Fibroblast of lung (primary cell): Measurements from ENCODE around the gene BTG3. TPM values are rescaled to one million over a fixed set of nuclear protein-coding genes. Genes with fewer than 3 reads are reported as not detected.

Experiments
- DNase-seq, 2 donors: peaks; one replicate each; pipeline versions ENCODE4 v3.0.0 to v3.0.0-alpha.2; 2010; ENCODE audit warnings: low read depth in 2 of 2
- H2AFZ ChIP-seq: 2 replicates; pipeline ENCODE4 v1.5.1; 2012; ENCODE audit warnings: low read length, control low read depth, inconsistent platforms
- H3K27ac ChIP-seq: 2 replicates; pipeline ENCODE4 v1.5.1; 2011; ENCODE audit warnings: low read length, control low read depth; ENCODE audit not compliant: insufficient read depth
- H3K27me3 ChIP-seq: 2 replicates; pipeline ENCODE4 v1.5.1; 2011; ENCODE audit warnings: mild to moderate bottlenecking, low read length; ENCODE audit not compliant: control insufficient read depth, insufficient read depth
- H3K36me3 ChIP-seq: 2 replicates; pipeline ENCODE4 v1.5.1; 2011; ENCODE audit warnings: low read length; ENCODE audit not compliant: control insufficient read depth, insufficient read depth
- H3K4me1 ChIP-seq: 2 replicates; pipeline ENCODE4 v1.5.1; 2011; ENCODE audit warnings: low read length; ENCODE audit not compliant: control insufficient read depth, insufficient read depth; ENCODE audit errors: extremely low read depth
- H3K4me2 ChIP-seq: 2 replicates; pipeline ENCODE4 v1.5.1; 2011; ENCODE audit warnings: low read length, control low read depth; ENCODE audit not compliant: insufficient read depth; ENCODE audit errors: extremely low read depth
- H3K4me3 ChIP-seq, 4 experiments: fragments of 200-600 bp in 1 of 4; sonication (generic) in 1 of 4; replicated peaks in 1 of 4; 2 replicates each; pipeline ENCODE4 v1.5.1; 2011 to 2016; ENCODE audit warnings: low read length in 4 of 4, low read depth in 3 of 4, mild to moderate bottlenecking in 3 of 4, control low read depth in 2 of 4, inconsistent platforms in 1 of 4, mixed read lengths in 1 of 4; ENCODE audit not compliant: insufficient read depth in 1 of 4; ENCODE audit errors: control extremely low read depth in 1 of 4
- H3K79me2 ChIP-seq: 2 replicates; pipeline ENCODE4 v1.5.1; 2012; ENCODE audit warnings: mild to moderate bottlenecking, low read length, inconsistent platforms; ENCODE audit not compliant: control insufficient read depth, insufficient read depth
- H3K9ac ChIP-seq: 2 replicates; pipeline ENCODE4 v1.5.1; 2011; ENCODE audit warnings: mild to moderate bottlenecking, low read length, control low read depth; ENCODE audit not compliant: insufficient read depth
- H3K9me3 ChIP-seq: 2 replicates; pipeline ENCODE4 v1.5.1; 2012; ENCODE audit warnings: low read depth, low read length; ENCODE audit not compliant: control insufficient read depth, insufficient read depth
- H4K20me1 ChIP-seq: 2 replicates; pipeline ENCODE4 v1.5.1; 2011; ENCODE audit warnings: low read length; ENCODE audit not compliant: control insufficient read depth, insufficient read depth; ENCODE audit errors: extremely low read depth
- EZH2 ChIP-seq: IDR thresholded peaks from 2 replicates; pipeline ENCODE4 v1.5.1; 2012; ENCODE audit warnings: low read length, control low read depth, mild to moderate bottlenecking; ENCODE audit errors: missing control alignments
- polyA plus RNA-seq, 2 donors: library from polyadenylated mRNA; depleted of rRNA in 1 of 2; stranded (reverse) in 1 of 2; unstranded in 1 of 2; fragments of >200 nt; gene quantifications; 2 replicates each; pipeline ENCODE4 v1.2.1, GENCODE V29; 2011 to 2012; ENCODE audit warnings: missing spikeins in 1 of 2
- total RNA-seq: library from RNA; depleted of rRNA; stranded (reverse); fragments of >200 nt; gene quantifications from 2 replicates; pipeline ENCODE4 v1.2.1, GENCODE V29; 2014
- TF ChIP-seq, protein P1 (sequence below), 2 donors: IDR thresholded peaks in 1 of 2; conservative IDR thresholded peaks in 1 of 2; 1 replicate in 1 of 2; 2 replicates in 1 of 2; pipeline ENCODE4 v1.5.1; 2011 to 2012; ENCODE audit warnings: low read length in 2 of 2, control low read depth in 1 of 2, inconsistent platforms in 1 of 2, low read depth in 1 of 2, mild to moderate bottlenecking in 1 of 2

Gene BTG3
- total and polyA plus RNA-seq, 2 donors (not counting 1 experiment from before 2014, with no cell fraction given) = 32.5 to 51.2 TPM

GRCh38 chr21:17583898-17584297, 28.8 kb downstream of the BTG3 start:
- H3K4me2 ChIP-seq = no peak overlapping the region
- H3K4me1 ChIP-seq = no peaks in the 10 kb centered on the region
- DNase-seq = no peak
- no peak overlapping the region for H3K9ac ChIP-seq
- H3K36me3 ChIP-seq = no peaks in the 10 kb centered on the region
- H3K27me3 ChIP-seq = no peaks in the 10 kb centered on the region
- no peaks in the 10 kb centered on the region for H3K79me2 ChIP-seq
- no peak overlapping the region for H2AFZ ChIP-seq
- no peak overlapping the region for H3K4me3 ChIP-seq
- no peak overlapping the region for H3K27ac ChIP-seq
- TF ChIP-seq, protein P1, sequence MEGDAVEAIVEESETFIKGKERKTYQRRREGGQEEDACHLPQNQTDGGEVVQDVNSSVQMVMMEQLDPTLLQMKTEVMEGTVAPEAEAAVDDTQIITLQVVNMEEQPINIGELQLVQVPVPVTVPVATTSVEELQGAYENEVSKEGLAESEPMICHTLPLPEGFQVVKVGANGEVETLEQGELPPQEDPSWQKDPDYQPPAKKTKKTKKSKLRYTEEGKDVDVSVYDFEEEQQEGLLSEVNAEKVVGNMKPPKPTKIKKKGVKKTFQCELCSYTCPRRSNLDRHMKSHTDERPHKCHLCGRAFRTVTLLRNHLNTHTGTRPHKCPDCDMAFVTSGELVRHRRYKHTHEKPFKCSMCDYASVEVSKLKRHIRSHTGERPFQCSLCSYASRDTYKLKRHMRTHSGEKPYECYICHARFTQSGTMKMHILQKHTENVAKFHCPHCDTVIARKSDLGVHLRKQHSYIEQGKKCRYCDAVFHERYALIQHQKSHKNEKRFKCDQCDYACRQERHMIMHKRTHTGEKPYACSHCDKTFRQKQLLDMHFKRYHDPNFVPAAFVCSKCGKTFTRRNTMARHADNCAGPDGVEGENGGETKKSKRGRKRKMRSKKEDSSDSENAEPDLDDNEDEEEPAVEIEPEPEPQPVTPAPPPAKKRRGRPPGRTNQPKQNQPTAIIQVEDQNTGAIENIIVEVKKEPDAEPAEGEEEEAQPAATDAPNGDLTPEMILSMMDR (conservative IDR thresholded peaks at IDR 0.05 in 1 of 2, IDR thresholded peaks at IDR 0.05 in 1 of 2; ENCODE audit: low read depth in 1 of 2, low read length in 2 of 2) = no peak
- TF ChIP-seq EZH2 = no peak
- no peaks in the 10 kb centered on the region for H4K20me1 ChIP-seq
- no peaks in the 10 kb centered on the region for H3K9me3 ChIP-seq

DNA sequence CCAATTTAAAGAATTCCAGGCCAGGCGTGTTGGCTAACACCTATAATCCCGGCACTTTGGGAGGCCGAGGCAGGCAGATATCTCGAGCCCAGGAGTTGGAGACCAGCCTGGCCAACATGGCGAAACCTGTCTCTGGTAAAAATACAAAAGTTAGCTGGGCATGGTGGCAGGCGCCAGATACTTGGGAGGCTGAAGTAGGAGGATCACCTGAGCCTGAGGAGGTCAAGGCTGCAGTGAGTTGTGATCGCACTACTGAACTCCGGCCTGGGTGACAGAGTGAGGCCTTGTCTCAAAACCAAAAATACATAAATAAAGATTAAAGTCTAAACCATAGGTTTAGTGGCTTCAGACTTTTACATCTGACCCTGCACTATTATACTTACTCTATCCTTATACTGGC, 32.4 kb downstream of the BTG3 start:
- no peaks in the 10 kb centered on the region for H3K79me2 ChIP-seq
- DNase-seq = no peak

DNA sequence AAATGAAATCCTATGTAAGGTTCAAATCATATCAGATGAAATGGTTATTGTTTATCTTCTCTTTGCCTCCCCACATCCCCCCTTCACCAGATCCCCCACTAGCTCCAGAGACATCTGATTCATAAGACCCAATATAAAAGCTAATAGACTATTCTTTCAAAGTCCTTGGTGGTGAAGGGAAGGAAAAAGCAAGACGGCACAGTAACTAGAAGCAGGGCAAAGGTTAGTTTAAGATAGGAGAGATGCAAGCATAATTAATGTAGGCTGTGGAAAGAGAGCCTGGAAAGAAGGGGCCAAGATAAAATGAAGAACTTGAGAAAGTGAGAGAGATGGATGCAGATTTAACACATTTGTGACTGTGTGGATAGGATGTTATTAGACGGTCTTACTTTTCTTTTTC, 33.8 kb downstream of the BTG3 start:
- H3K4me3 ChIP-seq = no peak overlapping the region
- H3K27me3 ChIP-seq = no peaks in the 10 kb centered on the region
- H2AFZ ChIP-seq = no peak overlapping the region
- no peaks in the 10 kb centered on the region for H3K36me3 ChIP-seq
- DNase-seq = no peak
- H3K79me2 ChIP-seq = no peaks in the 10 kb centered on the region
- H3K27ac ChIP-seq = no peak overlapping the region
- TF ChIP-seq, protein P1 (conservative IDR thresholded peaks at IDR 0.05 in 1 of 2, IDR thresholded peaks at IDR 0.05 in 1 of 2; ENCODE audit: low read depth in 1 of 2, low read length in 2 of 2) = no peak
- no peak for TF ChIP-seq EZH2
- H3K9ac ChIP-seq = no peak overlapping the region
- H3K9me3 ChIP-seq = no peaks in the 10 kb centered on the region
- no peak overlapping the region for H3K4me2 ChIP-seq
- no peaks in the 10 kb centered on the region for H4K20me1 ChIP-seq
- no peaks in the 10 kb centered on the region for H3K4me1 ChIP-seq

More for the DNA sequence above, 32.4 kb downstream of the BTG3 start:
- TF ChIP-seq, protein P1 (conservative IDR thresholded peaks at IDR 0.05 in 1 of 2, IDR thresholded peaks at IDR 0.05 in 1 of 2; ENCODE audit: low read depth in 1 of 2, low read length in 2 of 2) = no peak
- TF ChIP-seq EZH2 = no peak
- Histone ChIP-seq H3K4me3 (no peak overlapping the region), H4K20me1 (no peaks in the 10 kb centered on the region), H3K9ac (no peak overlapping the region), H3K36me3 (no peaks in the 10 kb centered on the region), H3K4me1 (no peaks in the 10 kb centered on the region), H3K27me3 (no peaks in the 10 kb centered on the region), H3K9me3 (no peaks in the 10 kb centered on the region), H3K27ac (no peak overlapping the region), H3K4me2 (no peak overlapping the region), H2AFZ (no peak overlapping the region)
